Adrenal gland (tissue), 12 donors: Measurements from ENCODE around the gene PERCC1. TPM values are rescaled to one million over a fixed set of nuclear protein-coding genes. Genes with fewer than 3 reads are reported as not detected.

Experiments
- DNase-seq, 7 donors: peaks; one replicate each; pipeline ENCODE4 v3.0.0-alpha.2; 2019 to 2020
- H3K27ac ChIP-seq, 5 donors: fragments of 200-600 bp; sonication (generic) in 4 of 5; 1 replicate in 3 of 5; 2 replicates in 2 of 5; pipeline versions ENCODE4 v1.5.1 to v1.8.0; 2016 to 2020; ENCODE audit warnings: mild to moderate bottlenecking in 1 of 5
- H3K27me3 ChIP-seq: fragments of 200-600 bp; 2 replicates; pipeline ENCODE4 v1.8.0; 2021
- H3K36me3 ChIP-seq, 2 donors: fragments of 200-600 bp; replicated peaks in 1 of 2; 1 replicate in 1 of 2; 2 replicates in 1 of 2; pipeline versions ENCODE4 v1.5.1 to v1.8.0; 2018 to 2022
- H3K4me1 ChIP-seq, 2 donors: fragments of 200-600 bp; replicated peaks in 1 of 2; 1 replicate in 1 of 2; 2 replicates in 1 of 2; pipeline versions ENCODE4 v1.5.1 to v1.8.0; 2018 to 2021
- H3K4me3 ChIP-seq, 4 donors: fragments of 200-600 bp; sonication (generic) in 3 of 4; one replicate each; pipeline ENCODE4 v1.5.1; 2016 to 2018
- H3K9me3 ChIP-seq, 3 donors: fragments of 200-600 bp; sonication (generic) in 1 of 3; replicated peaks in 1 of 3; 1 replicate in 2 of 3; 2 replicates in 1 of 3; pipeline versions ENCODE4 v1.5.1 to v1.8.0; 2016 to 2021
- POLR2A ChIP-seq, 2 donors: fragments of 450-650 bp; IDR thresholded peaks; one replicate each; pipeline ENCODE4 v1.6.1; 2017; ENCODE audit warnings: antibody characterized with exemption in 2 of 2, mild to moderate bottlenecking in 2 of 2, moderate library complexity in 1 of 2
- WGBS, 4 donors: extraction: QIAGEN DNeasy Blood & Tissue Kit in 2 of 4; methylation state at CpG; one replicate each; pipeline versions ENCODE4 v1.1.5 to v1.1.7; 2013 to 2017; 5-methylcytosine and 5-hydroxymethylcytosine counted together
- intact Hi-C, 2 donors: fragments of 100-400 bp; cut with DNase I; formaldehyde crosslinking; loops; one replicate each; pipeline versions ENCODE4 v1.14.1 to v1.15.0; 2022 to 2023
- polyA plus RNA-seq, 3 donors: library from polyadenylated mRNA; stranded (reverse); fragments of 200-250 nt in 2 of 3; fragments of 350-450 nt in 1 of 3; fragmentation: Illumina TruSeq in 1 of 3; extraction: RNeasy Lipid Tissue Mini Kit (QIAGEN cat#74804) in 1 of 3; gene quantifications; one replicate each; pipeline ENCODE4 v1.2.3, GENCODE V29; 2013 to 2014
- total RNA-seq, 9 donors: library from RNA; depleted of rRNA in 4 of 9; stranded (reverse); fragments of >200 nt in 4 of 9; fragments of 120-200 nt in 1 of 9; fragmentation: NEBNext Ultra II Directional in 1 of 9; extraction: Animal tissue kit (Norgen Biotek cat#: 25700) in 1 of 9; gene quantifications; one replicate each; pipeline versions ENCODE4 v1.1.0 to v1.2.4, GENCODE V29; 2013 to 2023
- TF ChIP-seq, protein P1 (sequence below), 6 experiments: fragments of 450-650 bp in 4 of 6; fragments of 200-600 bp in 2 of 6; sonication (generic) in 1 of 6; IDR thresholded peaks; 1 replicate in 5 of 6; 2 replicates in 1 of 6; pipeline versions ENCODE4 v1.5.1 to v1.8.0; 2016 to 2021; ENCODE audit warnings: antibody characterized with exemption in 6 of 6, mild to moderate bottlenecking in 2 of 6, moderate library complexity in 1 of 6
- donor health status: healthy with polysubstance abuse.
- donor health status: Bipolar disorder and iron deficiency.
- donor health status: DM: yes; HTN: yes; CAD: no.
- donor health status: DM: no; HTN: no; CAD: no.
- donor health status: DM: no; HTN: no; CAD: no.
- donor health status: DM: yes; HTN: yes; CAD: no.

The PERCC1 gene
- total and polyA plus RNA-seq, 12 donors = 0.69 TPM; not detected in 11

DNA sequence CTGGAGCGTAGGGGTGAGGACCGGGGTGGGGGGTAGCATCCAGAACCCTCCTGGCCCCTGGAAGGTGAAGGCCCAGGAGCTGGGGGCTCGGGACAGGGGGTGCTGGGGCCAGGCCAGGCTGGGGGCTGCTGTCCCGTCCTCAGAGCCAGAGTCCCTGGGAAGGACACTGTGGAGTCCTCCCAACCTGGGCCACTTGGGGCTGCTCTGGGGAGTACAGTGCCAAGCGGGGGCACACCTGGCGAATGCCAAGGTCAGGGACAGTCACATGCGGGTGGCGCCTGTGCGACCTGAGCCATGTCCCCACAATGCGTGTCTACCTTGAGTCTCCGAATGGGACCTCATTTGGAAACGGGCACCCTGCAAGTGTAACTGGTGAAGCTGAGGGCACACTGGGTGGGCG lies 1.2 kb upstream of the PERCC1 start:
- no peak for DNase-seq
- 69 to 80% (median 75%) methylated on average over 7 to 13 of the region's 13 CpGs for WGBS, 4 donors
- no peak overlapping the region for H3K27ac ChIP-seq
- H3K4me1 ChIP-seq = no peaks in the 10 kb centered on the region
- TF ChIP-seq, protein P1, sequence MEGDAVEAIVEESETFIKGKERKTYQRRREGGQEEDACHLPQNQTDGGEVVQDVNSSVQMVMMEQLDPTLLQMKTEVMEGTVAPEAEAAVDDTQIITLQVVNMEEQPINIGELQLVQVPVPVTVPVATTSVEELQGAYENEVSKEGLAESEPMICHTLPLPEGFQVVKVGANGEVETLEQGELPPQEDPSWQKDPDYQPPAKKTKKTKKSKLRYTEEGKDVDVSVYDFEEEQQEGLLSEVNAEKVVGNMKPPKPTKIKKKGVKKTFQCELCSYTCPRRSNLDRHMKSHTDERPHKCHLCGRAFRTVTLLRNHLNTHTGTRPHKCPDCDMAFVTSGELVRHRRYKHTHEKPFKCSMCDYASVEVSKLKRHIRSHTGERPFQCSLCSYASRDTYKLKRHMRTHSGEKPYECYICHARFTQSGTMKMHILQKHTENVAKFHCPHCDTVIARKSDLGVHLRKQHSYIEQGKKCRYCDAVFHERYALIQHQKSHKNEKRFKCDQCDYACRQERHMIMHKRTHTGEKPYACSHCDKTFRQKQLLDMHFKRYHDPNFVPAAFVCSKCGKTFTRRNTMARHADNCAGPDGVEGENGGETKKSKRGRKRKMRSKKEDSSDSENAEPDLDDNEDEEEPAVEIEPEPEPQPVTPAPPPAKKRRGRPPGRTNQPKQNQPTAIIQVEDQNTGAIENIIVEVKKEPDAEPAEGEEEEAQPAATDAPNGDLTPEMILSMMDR (IDR thresholded peaks at IDR 0.05) = no peak
- no peak for TF ChIP-seq POLR2A (IDR thresholded peaks at IDR 0.05)
- no peaks in the 10 kb centered on the region for H3K27me3 ChIP-seq
- no peaks in the 10 kb centered on the region for H3K9me3 ChIP-seq
- H3K36me3 ChIP-seq = no peaks in the 10 kb centered on the region
- intact Hi-C loops = no loop called here
- H3K4me3 ChIP-seq = no peak overlapping the region

DNA sequence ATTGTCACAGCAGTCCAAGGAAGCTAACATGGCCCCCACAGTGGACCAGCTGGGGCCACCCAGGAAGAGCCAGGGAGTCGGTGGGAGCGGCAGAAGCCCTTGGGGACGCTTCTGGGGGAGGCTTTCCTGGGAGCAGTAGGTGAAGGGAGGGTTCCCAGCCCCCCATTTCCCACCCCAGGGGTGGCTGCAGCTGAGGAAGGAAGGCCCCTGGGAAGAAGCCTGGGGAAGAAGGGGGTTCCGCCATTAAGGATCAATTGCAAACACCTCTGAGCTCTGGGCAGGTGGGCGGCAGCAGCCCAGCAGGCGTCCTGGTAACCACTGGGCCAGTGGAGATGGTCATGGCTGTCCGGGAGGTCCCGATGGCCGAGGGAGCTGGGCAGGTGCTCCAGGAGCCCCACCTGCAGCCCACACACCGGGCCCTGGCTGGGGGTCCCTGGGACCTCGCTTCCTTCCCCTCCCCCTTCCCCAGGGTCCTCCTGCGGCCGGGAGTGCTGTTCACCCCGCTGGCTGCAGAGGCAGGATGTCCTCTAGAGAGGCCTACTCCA lies 592 bp upstream of the PERCC1 start:
- no peak for DNase-seq
- no peaks in the 10 kb centered on the region for H3K27me3 ChIP-seq
- 47 to 69% (median 60%) methylated on average over 4 to 14 of the region's 14 CpGs for WGBS, 4 donors
- TF ChIP-seq, protein P1 (IDR thresholded peaks at IDR 0.05) = no peak
- no peak for TF ChIP-seq POLR2A (IDR thresholded peaks at IDR 0.05)
- no peaks in the 10 kb centered on the region for H3K9me3 ChIP-seq
- intact Hi-C loops = no loop called here
- H3K36me3 ChIP-seq = no peaks in the 10 kb centered on the region
- H3K27ac ChIP-seq = no peak overlapping the region
- H3K4me1 ChIP-seq = no peaks in the 10 kb centered on the region
- no peak overlapping the region for H3K4me3 ChIP-seq

DNA sequence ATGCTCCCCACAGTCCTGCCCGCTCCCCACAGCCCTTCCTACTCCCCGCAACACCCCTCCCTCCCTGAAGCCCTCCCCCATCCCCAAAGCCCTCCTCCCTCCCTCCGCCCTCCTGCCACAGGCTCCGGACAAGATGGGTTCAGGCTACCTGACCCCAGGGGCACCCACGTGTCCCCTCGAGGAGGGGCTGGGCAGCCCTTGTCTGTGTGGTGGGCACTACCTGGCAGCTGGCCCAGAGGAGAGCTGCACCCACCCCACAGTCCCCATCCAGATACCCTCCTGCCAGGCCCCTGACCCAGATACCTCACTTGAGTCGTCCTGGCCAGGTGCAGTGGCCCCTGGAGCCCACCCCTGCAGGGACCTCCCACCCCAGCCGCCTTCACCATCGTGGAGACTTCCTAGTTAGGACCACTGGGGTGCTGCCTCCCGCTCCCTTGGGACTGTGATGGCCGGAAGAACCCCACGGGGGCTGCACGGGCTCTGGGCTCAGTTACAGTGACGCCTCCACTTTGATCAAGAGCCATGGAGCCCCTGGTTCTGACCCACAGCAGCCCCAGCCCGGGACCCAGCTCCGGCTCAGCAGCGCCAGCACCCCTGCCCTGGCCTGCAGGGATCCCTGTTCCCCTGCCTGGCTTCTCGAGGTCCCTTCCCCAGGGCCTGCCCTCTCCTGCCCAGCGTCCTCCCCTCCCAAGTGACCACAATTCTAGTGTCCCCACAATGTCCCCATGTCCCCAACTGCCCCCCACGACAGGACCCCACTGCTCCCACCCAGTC lies 806 bp downstream of the PERCC1 start:
- 71 to 84% (median 76%) methylated on average over 5 to 20 of the region's 20 CpGs for WGBS, 4 donors
- intact Hi-C loops = no loop called here
- Histone ChIP-seq H3K36me3 (no peaks in the 10 kb centered on the region), H3K9me3 (no peaks in the 10 kb centered on the region), H3K27me3 (no peaks in the 10 kb centered on the region), H3K27ac (no peak overlapping the region), H3K4me3 (no peak overlapping the region), H3K4me1 (no peaks in the 10 kb centered on the region)
- no peak for TF ChIP-seq POLR2A (IDR thresholded peaks at IDR 0.05)
- TF ChIP-seq, protein P1 (IDR thresholded peaks at IDR 0.05) = no peak
- DNase-seq = no peak

DNA sequence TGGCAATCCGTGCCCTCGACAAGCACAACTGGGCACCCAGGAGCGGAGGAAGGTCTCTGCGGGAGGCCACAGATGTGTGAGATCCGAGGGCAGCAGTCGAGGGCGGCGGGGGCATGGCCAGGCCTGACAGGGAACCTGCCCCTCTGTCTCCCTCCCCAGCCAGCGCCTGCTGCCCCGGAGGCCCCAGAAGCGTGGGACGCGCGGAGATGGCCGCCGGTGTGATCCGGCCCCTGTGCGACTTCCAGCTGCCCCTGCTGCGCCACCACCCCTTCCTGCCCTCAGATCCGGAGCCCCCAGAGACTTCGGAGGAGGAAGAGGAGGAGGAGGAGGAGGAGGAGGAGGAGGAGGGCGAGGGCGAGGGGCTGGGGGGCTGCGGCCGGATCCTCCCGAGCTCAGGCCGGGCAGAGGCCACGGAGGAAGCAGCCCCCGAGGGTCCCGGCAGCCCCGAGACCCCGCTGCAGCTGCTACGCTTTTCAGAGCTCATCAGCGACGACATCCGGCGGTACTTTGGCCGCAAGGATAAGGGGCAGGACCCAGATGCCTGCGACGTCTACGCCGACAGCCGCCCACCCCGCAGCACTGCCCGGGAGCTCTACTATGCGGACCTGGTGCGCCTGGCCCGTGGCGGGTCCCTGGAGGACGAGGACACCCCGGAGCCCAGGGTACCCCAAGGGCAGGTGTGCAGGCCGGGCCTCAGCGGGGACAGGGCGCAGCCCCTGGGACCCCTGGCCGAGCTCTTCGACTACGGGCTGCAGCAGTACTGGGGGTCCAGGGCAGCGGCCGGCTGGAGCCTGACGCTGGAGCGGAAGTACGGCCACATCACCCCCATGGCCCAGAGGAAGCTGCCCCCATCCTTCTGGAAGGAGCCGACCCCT lies 1.7 kb downstream of the PERCC1 start:
- TF ChIP-seq, protein P1 (IDR thresholded peaks at IDR 0.05) = no peak
- no peak for TF ChIP-seq POLR2A (IDR thresholded peaks at IDR 0.05)
- no peaks in the 10 kb centered on the region for H3K4me1 ChIP-seq
- 71 to 88% (median 79%) methylated on average over 6 to 63 of the region's 63 CpGs for WGBS, 4 donors
- intact Hi-C loops = no loop called here
- no peaks in the 10 kb centered on the region for H3K27me3 ChIP-seq
- no peaks in the 10 kb centered on the region for H3K9me3 ChIP-seq
- no peak overlapping the region for H3K4me3 ChIP-seq
- no peak for DNase-seq
- H3K27ac ChIP-seq = no peak overlapping the region
- no peaks in the 10 kb centered on the region for H3K36me3 ChIP-seq
